GM21528 (cell line): ENCODE data around the gene CNRIP1.
"Not testable (repeated sequence)": the region's sequence is repeated elsewhere in the genome, so short reads cannot be mapped to it uniquely, and the experiment has no call there.

Source experiments
- ATAC-seq: cut with Tn5 transposase; IDR thresholded peaks from one replicate; pipeline ENCODE4 v1.9.1; 2021; ENCODE audit warnings: mild to moderate bottlenecking, moderate library complexity; ENCODE audit not compliant: unreplicated experiment, low FRiP score

CNRIP1 gene

GRCh38 chr2:68341583-68341982 lies 21.8 kb upstream of the CNRIP1 start:
- ATAC-seq: no peak

DNA sequence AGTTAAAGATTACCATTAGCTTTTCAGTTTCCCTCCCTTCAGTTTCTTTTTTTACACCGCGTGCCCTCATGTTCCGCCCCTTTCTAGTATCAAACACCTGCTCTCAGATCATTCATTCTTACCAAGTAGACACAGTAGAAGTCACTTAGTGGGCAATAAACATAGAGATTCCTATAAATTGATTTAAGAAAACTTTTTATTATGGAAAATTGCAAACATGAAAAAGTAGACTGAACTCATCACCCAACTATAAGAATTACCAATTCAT lies 21.2 kb upstream of the CNRIP1 start:
- ATAC-seq: no peak

GRCh38 chr2:68340226-68341061 lies 20.7 kb upstream of the CNRIP1 start:
- ATAC-seq: no peak

- ATAC-seq: no peak
Measured at GRCh38 chr2:68336192-68336591, 16.4 kb upstream of the CNRIP1 start.

GRCh38 chr2:68333931-68334330 lies 14.2 kb upstream of the CNRIP1 start:
- no peak for ATAC-seq

GRCh38 chr2:68333009-68333408 lies 13.3 kb upstream of the CNRIP1 start:
- no peak for ATAC-seq

DNA sequence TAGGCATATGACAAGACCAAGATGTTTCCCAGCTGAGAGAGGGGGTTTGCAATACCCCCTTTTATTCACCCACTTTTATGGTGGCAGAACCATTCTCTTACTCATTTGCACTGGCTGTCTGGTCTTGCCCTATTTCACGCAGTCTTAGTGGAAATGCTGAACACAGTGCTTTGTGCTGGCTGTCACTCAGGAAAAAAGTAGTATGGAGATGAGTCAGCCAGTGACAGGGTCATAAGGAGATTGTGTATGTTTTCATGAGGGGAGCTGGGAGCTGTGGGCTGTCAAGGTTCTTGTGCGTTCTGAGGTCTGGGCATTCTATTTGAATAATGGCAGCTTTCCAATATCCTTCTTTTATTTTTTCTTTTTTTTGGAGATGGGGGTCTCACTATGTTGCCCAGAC lies 10.9 kb upstream of the CNRIP1 start:
- no peak for ATAC-seq

- no peak for ATAC-seq
Measured at GRCh38 chr2:68328901-68329300, 9.2 kb upstream of the CNRIP1 start.

- no peak for ATAC-seq
Measured at GRCh38 chr2:68325056-68325455, 5.3 kb upstream of the CNRIP1 start.

GRCh38 chr2:68320118-68320641 lies 431 bp upstream of the CNRIP1 start:
- ATAC-seq: no peak

DNA sequence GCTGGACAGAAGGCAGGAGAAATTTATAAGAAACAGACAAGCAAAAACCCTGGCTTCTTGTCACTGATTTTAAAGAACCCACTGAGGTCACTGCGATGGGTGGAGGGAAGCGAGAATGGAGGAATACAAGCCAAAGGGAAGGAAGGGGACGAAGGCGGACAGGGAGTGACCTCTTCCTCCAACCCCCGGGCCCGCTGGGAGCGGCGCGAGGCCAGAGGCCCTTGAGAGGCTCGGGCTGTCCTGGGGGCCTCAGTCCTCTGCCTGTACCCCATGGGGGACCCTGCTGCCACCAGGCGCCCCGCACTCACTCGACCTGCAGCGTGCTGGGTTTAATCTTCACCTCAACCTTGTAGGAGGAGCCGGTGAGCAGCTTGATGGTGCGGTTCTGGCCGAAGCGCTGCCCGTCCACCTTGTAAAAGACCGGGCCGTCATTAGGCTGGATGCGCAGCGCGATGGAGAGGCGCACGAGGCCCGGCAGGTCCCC lies 793 bp downstream of the CNRIP1 start:
- no peak for ATAC-seq

DNA sequence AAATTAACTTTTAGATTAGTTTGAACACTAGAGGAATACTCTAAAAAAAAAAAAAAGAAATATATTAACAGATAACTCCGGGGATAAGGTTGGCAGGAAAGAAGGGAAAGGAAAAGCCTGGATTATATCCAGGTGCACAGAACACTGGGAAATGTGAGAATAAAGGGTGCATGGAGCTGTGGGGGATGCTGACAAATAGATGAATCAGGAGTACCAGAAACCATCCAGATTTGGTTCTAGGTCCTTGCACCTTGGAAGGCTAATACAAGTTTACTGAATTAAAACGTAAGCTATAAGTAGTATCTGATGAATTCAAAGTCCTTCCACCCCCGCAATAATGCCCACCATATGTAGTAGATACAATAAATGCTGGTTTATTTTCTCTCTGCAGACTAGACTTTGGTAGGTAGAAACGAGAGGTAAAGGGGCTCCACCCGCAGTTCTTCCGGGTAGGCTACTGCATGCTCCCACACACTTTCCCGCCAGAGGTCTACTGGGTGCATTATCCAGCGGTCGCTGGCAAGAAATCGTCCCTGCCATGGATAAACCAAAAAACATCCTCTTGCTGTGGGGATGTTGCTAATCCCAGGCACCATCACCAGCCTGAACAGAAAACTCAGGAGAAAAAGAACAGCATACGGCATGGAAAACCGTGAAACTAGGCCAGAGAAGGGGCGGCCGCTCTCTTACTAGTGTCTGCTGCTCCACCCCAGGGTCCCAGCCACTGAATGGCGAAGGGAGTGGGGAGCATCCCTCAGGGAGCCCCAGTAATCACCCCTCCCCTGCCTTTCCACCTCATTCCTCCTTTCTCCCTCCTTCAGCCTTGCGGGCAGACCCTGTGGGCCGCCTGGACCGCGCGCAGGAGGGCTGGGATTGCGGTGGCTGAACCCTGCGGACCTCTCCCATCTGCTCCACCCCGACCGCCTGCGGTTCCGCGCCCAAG lies 1.5 kb downstream of the CNRIP1 start:
- no peak for ATAC-seq

GRCh38 chr2:68316111-68316510 lies 3.6 kb downstream of the CNRIP1 start:
- ATAC-seq: no peak

- ATAC-seq: no peak
Measured at GRCh38 chr2:68311033-68311432, 8.7 kb downstream of the CNRIP1 start.

GRCh38 chr2:68309426-68309825 lies 10.3 kb downstream of the CNRIP1 start:
- ATAC-seq: no peak

GRCh38 chr2:68303902-68304272 lies 15.9 kb downstream of the CNRIP1 start:
- not testable (repeated sequence) for ATAC-seq

DNA sequence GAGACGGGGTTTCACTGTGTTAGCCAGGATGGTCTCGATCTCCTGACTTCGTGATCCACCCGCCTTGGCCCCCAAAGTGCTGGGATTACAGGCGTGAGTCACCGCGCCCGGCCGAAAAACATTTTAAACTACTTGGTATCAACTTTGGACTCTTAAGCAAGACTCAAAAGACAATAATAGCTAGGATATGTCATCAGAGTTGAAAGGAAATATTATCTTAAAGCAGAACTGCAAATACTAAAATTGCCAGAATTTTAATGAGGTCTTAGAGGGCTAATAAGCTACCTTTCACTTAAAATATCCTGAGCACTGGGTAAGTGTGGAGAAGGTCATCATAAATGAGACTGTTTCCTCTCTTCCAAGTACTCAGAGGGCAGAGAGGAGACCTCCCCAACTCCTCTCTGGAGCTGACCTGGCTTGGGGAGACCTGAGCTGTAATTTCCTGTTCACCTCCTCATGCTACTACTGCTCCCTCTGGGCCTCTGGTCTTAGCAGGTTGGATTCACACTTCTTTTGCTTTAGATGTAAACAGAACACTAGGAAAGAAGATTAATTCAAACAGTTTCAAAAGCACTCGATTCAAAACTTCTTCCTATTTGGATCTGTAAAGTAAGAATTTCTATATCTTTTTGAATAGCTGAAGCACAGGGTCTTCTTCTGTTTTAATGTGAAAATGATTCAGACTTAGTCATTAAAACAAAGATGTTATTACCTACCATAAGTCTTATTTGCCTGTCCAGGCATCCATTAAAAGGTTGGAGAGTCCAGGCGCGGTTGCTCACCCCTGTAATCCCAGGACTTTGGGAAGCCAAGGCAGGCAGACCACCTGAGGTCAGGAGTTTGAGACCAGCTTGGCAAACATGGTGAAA lies 16.5 kb downstream of the CNRIP1 start:
- ATAC-seq: no peak

- no peak for ATAC-seq
Measured at GRCh38 chr2:68302281-68302875, 17.4 kb downstream of the CNRIP1 start.

DNA sequence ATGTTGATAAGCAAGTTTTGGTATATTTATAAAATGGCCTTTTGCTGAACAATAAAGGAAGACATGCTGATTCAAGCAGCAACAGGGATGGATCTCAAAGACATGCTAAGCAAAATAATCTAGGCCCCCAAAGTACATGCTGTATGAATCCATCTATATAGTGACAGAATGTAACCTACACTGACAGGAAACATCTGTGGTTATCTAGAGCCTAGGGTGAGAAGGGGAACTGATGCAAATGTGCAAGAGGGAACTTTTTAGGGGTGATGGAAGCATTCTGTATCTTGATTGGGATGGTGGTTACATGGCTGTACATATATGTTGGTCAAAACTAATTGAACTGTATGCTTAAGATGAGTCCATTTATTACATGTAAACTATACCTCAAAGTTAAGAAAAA lies 24.2 kb downstream of the CNRIP1 start:
- peak; percentile 76 for ATAC-seq

DNA sequence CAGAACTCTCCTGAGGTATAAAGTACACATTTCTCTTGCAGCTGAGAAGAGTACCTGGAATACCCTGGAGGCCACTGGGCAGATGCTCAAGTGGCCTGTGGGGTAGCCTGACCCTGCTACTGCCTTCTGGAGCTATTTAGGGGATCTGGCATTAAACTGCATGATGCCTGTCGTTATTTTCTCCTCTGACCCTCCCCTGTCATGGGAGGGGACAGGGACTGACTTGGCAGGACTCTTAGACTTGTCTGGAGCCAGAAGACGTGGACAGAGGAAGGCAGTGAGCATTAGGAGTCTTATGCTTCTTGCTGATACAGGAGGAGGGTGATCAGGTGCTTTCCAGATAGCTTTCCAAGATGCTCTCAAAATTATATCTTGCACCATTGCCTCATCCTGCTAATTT lies 24.8 kb downstream of the CNRIP1 start:
- no peak for ATAC-seq
